A673 (cell line): Measurements from ENCODE around the gene MBD3L4.

Source experiments
- EZH2 ChIP-seq: fragments of 200-600 bp; sonication (generic); IDR thresholded peaks from 2 replicates; pipeline ENCODE4 v1.6.1; 2017; ENCODE audit warnings: borderline replicate concordance, low read depth, mild to moderate bottlenecking, mixed read lengths, antibody characterized with exemption, low read length; ENCODE audit not compliant: poor library complexity, severe bottlenecking
- TF ChIP-seq, protein P1 (sequence below): fragments of 300-800, 200-600 bp; sonication (generic); conservative IDR thresholded peaks from 2 replicates; pipeline ENCODE4 v1.5.1; 2017; ENCODE audit warnings: low read depth, mild to moderate bottlenecking, antibody characterized with exemption, low read length, moderate library complexity, mixed read lengths

DNA sequence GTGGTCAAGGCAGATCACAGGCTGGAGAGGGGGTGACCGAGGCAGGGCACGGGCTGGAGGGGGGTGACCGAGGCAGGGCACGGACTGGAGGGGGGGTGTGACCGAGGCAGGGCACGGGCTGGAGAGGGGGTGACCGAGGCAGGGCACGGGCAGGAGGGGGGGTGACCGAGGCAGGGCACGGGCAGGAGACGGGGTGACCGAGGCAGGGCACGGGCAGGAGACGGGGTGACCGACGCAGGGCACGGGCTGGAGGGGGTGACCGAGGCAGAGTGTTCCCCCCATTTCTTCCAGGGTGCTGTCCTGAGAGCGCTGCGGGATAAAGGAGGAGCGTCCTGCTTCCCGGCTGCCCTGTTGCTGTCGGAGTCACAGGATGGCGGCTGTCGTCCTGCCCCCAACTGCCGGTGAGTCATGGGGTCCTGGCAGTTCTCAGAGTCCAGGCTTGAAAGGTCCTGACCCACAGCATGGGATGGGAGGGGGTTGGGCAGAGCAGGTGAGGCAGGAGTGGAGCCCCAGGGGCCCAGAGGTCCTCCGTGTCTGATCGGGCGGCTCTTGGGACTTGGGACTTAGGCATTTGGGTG, 34.8 kb upstream of the MBD3L4 start:
- TF ChIP-seq, protein P1, sequence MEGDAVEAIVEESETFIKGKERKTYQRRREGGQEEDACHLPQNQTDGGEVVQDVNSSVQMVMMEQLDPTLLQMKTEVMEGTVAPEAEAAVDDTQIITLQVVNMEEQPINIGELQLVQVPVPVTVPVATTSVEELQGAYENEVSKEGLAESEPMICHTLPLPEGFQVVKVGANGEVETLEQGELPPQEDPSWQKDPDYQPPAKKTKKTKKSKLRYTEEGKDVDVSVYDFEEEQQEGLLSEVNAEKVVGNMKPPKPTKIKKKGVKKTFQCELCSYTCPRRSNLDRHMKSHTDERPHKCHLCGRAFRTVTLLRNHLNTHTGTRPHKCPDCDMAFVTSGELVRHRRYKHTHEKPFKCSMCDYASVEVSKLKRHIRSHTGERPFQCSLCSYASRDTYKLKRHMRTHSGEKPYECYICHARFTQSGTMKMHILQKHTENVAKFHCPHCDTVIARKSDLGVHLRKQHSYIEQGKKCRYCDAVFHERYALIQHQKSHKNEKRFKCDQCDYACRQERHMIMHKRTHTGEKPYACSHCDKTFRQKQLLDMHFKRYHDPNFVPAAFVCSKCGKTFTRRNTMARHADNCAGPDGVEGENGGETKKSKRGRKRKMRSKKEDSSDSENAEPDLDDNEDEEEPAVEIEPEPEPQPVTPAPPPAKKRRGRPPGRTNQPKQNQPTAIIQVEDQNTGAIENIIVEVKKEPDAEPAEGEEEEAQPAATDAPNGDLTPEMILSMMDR, result no peak
- no peak for TF ChIP-seq EZH2
